ENCODE data around the gene HSD17B2. TPM values are rescaled to one million over a fixed set of nuclear protein-coding genes. Genes with fewer than 3 reads are reported as not detected.

HSD17B2 gene
- total and polyA plus RNA-seq, 2 of the 4 experiments (the other 2 are of a cell fraction), result 0.12 to 0.18 TPM

DNA sequence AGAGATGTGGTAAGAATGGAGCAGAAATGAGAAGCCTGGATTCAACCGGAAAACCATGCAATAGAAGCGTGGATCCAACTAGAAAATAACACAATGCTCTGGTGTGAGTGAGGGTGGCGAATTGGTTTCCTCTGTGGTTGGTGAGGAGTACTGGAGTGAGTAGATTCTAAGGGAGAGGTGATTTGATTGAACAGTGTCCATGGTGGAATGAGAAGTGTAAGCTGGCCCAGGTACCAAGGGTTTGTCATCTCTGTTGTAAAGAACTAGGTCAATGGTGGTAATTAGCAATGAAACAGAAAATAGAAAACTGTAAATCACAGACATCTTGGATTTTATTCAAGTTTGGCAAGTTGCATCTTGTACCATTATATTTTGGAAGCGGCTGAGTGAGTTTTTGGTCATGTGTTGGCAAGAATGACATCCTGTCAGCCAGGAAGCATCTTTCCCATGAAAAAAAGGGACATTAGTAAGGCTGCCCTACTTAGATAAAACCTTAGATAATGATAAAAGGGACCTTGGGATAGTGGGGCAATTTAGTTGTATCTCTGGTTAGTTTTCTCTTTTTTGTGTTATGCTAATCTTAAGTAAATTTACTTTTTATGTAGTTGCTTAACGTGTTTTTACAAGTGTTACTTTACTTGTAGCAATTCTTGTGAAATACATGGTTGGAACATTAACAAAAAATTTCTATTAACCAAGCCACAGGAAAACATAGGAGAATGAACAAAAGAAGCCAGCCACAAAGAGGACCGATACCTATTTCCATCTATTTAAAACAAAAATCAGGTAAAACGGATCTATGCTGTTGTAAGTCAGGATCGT lies 20.9 kb downstream of the HSD17B2 start:
- dilution Hi-C loops (cut with HindIII; ENCODE audit: low sequenced_read_pairs, unreplicated experiment), result no loop called here
- Histone ChIP-seq H2AFZ (replicated peaks; ENCODE audit: low read length, poor library complexity) (no peak overlapping the region), H3K56ac (ENCODE audit: extremely low read depth, insufficient read depth, low read length) (no peak overlapping the region), H3K14ac (replicated peaks; ENCODE audit: low read depth, low read length) (no peak overlapping the region), H2BK120ac (ENCODE audit: low read depth, low read length) (no peak overlapping the region), H3K9me1 (ENCODE audit: insufficient read depth, low read length) (no peaks in the 10 kb centered on the region), H3K4me2 (ENCODE audit: low read depth, low read length) (no peak overlapping the region), H2AK5ac (ENCODE audit: low read depth, low read length) (no peak overlapping the region), H3K4me3 (ENCODE audit: insufficient read depth, low read depth, low read length) (no peak overlapping the region), H3K79me1 (ENCODE audit: low read depth in 1 of 2, low read length in 2 of 2) (no peaks in the 10 kb centered on the region), H3K9ac (ENCODE audit: low read depth, low read length) (no peak overlapping the region), H3K23ac (ENCODE audit: low read depth, low read length) (no peak overlapping the region), H3K18ac (ENCODE audit: low read depth, low read length) (no peak overlapping the region; the same call in 1 of the 2 replicates), H3K4me1 (ENCODE audit: control insufficient read depth, insufficient read depth, low read length) (no peaks in the 10 kb centered on the region; the same call in 1 of the 2 replicates), H4K91ac (ENCODE audit: insufficient read depth, low read depth, low read length) (no peak overlapping the region), H3K4ac (ENCODE audit: low read depth, low read length) (no peak overlapping the region), H3K27ac (ENCODE audit: insufficient read depth, low read length) (peak overlapping the region; percentile 54; the same call in 1 of the 2 replicates), H2BK15ac (ENCODE audit: low read depth, low read length) (no peak overlapping the region), H4K20me1 (ENCODE audit: insufficient read depth, low read length) (no peaks in the 10 kb centered on the region), H3K36me3 (ENCODE audit: control insufficient read depth, insufficient read depth, low read length) (no peaks in the 10 kb centered on the region), H3K9me3 (ENCODE audit: control insufficient read depth, insufficient read depth, low read length) (no peaks in the 10 kb centered on the region), H2BK20ac (ENCODE audit: low read depth, low read length) (no peak overlapping the region), H2BK5ac (ENCODE audit: low read depth, low read length, poor library complexity, severe bottlenecking) (no peak overlapping the region), H2AK9ac (replicated peaks; ENCODE audit: low read depth, low read length, poor library complexity) (no peak overlapping the region), H4K8ac (ENCODE audit: low read depth in 2 of 2, low read length in 2 of 2) (no peak overlapping the region), H4K5ac (ENCODE audit: low read depth, low read length) (no peak overlapping the region; the same call in 1 of the 2 replicates), H3K27me3 (ENCODE audit: control insufficient read depth, insufficient read depth, low read length) (no peaks in the 10 kb centered on the region)
- no TSS peak for BruUV-seq (replicated peaks)
- POLR2A ChIA-PET (ENCODE audit: unreplicated experiment), result no interaction called here
- in situ Hi-C loops (cut with MboI; ENCODE audit: low sequenced_read_pairs), result no loop called here
- intact Hi-C loops (cut with micrococcal nuclease), result no loop called here
- CTCF ChIA-PET, result no interaction called here
- ATAC-seq (ENCODE audit: low read depth), result no peak
- 69% methylated on average over 2 of the region's 8 CpGs; no CpG with 5 or more reads in 1 of the 2 experiments for WGBS, 2 experiments (ENCODE audit: extremely low coverage in 2 of 2, insufficient read length in 1 of 2)
- no peak for DNase-seq
- TF ChIP-seq CHD1 (IDR thresholded peaks at IDR 0.05; ENCODE audit: low read depth, low read length) (no peak), RFX5 (IDR thresholded peaks at IDR 0.05; ENCODE audit: low read depth, low read length) (no peak), POLR2A (IDR thresholded peaks at IDR 0.05; ENCODE audit: low read depth, low read length) (no peak), MAFK (IDR thresholded peaks at IDR 0.05; ENCODE audit: low read depth, low read length) (no peak), RCOR1 (IDR thresholded peaks at IDR 0.05; ENCODE audit: insufficient replicate concordance, low read length) (no peak), MXI1 (IDR thresholded peaks at IDR 0.05; ENCODE audit: borderline replicate concordance, low read depth, low read length) (no peak), BHLHE40 (IDR thresholded peaks at IDR 0.05; ENCODE audit: low read depth, low read length) (no peak), MAZ (IDR thresholded peaks at IDR 0.05; ENCODE audit: borderline replicate concordance, low read depth, low read length) (no peak), RAD21 (IDR thresholded peaks at IDR 0.05; ENCODE audit: low read length) (no peak), NFE2L2 (IDR thresholded peaks at IDR 0.05; ENCODE audit: low read depth, low read length) (no peak), SMC3 (IDR thresholded peaks at IDR 0.05; ENCODE audit: low read depth, low read length) (no peak), FOS (IDR thresholded peaks at IDR 0.05; ENCODE audit: low read depth, low read length) (no peak)
- TF ChIP-seq, protein P1, sequence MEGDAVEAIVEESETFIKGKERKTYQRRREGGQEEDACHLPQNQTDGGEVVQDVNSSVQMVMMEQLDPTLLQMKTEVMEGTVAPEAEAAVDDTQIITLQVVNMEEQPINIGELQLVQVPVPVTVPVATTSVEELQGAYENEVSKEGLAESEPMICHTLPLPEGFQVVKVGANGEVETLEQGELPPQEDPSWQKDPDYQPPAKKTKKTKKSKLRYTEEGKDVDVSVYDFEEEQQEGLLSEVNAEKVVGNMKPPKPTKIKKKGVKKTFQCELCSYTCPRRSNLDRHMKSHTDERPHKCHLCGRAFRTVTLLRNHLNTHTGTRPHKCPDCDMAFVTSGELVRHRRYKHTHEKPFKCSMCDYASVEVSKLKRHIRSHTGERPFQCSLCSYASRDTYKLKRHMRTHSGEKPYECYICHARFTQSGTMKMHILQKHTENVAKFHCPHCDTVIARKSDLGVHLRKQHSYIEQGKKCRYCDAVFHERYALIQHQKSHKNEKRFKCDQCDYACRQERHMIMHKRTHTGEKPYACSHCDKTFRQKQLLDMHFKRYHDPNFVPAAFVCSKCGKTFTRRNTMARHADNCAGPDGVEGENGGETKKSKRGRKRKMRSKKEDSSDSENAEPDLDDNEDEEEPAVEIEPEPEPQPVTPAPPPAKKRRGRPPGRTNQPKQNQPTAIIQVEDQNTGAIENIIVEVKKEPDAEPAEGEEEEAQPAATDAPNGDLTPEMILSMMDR (conservative IDR thresholded peaks at IDR 0.05; ENCODE audit: low read depth, low read length), result no peak
- TF ChIP-seq, protein P2, sequence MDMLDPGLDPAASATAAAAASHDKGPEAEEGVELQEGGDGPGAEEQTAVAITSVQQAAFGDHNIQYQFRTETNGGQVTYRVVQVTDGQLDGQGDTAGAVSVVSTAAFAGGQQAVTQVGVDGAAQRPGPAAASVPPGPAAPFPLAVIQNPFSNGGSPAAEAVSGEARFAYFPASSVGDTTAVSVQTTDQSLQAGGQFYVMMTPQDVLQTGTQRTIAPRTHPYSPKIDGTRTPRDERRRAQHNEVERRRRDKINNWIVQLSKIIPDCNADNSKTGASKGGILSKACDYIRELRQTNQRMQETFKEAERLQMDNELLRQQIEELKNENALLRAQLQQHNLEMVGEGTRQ (IDR thresholded peaks at IDR 0.05; ENCODE audit: low read depth, low read length), result no peak
- TF ChIP-seq, protein P3, sequence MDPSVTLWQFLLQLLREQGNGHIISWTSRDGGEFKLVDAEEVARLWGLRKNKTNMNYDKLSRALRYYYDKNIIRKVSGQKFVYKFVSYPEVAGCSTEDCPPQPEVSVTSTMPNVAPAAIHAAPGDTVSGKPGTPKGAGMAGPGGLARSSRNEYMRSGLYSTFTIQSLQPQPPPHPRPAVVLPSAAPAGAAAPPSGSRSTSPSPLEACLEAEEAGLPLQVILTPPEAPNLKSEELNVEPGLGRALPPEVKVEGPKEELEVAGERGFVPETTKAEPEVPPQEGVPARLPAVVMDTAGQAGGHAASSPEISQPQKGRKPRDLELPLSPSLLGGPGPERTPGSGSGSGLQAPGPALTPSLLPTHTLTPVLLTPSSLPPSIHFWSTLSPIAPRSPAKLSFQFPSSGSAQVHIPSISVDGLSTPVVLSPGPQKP (IDR thresholded peaks at IDR 0.05; ENCODE audit: borderline replicate concordance, low read depth, low read length), result no peak

Data from IMR-90 (cell line).